Upper lobe of right lung (tissue), 1 donor: Measurements from ENCODE around the gene CHD2. TPM values are rescaled to one million over a fixed set of nuclear protein-coding genes. Genes with fewer than 3 reads are reported as not detected.

Experiments used
- ATAC-seq: fragments of 200-7000 bp; cut with Tn5 transposase; one replicate; pipeline ENCODE4 v1.9.1; 2020; ENCODE audit warnings: mild to moderate bottlenecking, moderate library complexity
- DNase-seq: peaks from one replicate; pipeline ENCODE4 v3.0.0-alpha.2; 2020
- H3K27ac ChIP-seq: fragments of 200-600 bp; one replicate; pipeline ENCODE4 v1.8.0; 2022
- H3K27me3 ChIP-seq: fragments of 200-600 bp; one replicate; pipeline ENCODE4 v1.8.0; 2022; ENCODE audit warnings: mild to moderate bottlenecking
- H3K36me3 ChIP-seq: fragments of 200-600 bp; one replicate; pipeline ENCODE4 v1.8.0; 2022
- H3K4me1 ChIP-seq: fragments of 200-600 bp; one replicate; pipeline ENCODE4 v1.8.0; 2022
- H3K4me3 ChIP-seq: fragments of 200-600 bp; one replicate; pipeline ENCODE4 v1.8.0; 2022; ENCODE audit warnings: mild to moderate bottlenecking
- H3K9me3 ChIP-seq: fragments of 200-600 bp; one replicate; pipeline ENCODE4 v1.8.0; 2022
- CTCF ChIP-seq: fragments of 200-600 bp; IDR thresholded peaks from one replicate; pipeline ENCODE4 v1.8.0; 2022; ENCODE audit warnings: antibody characterized with exemption
- intact Hi-C: fragments of 100-400 bp; cut with DNase I; formaldehyde crosslinking; loops from one replicate; pipeline ENCODE4 v1.11.0; 2022
- total RNA-seq: library from RNA; stranded (reverse); fragmentation: NEBNext Ultra II Directional; extraction: Animal tissue kit (Norgen Biotek cat#: 25700); gene quantifications from one replicate; pipeline ENCODE4 v1.2.1, GENCODE V29; 2021
- donor health status: DM: no; HTN: yes; CAD: no; lungs with severe emphysema.

The CHD2 gene
- total RNA-seq, 1 donor from 2014 or later = 161 TPM

- H3K27ac ChIP-seq = no peak overlapping the region
- TF ChIP-seq CTCF = no peak
- H3K4me1 ChIP-seq = no peaks in the 10 kb centered on the region
- no peak for ATAC-seq
- DNase-seq = no peak
- peaks cover 100% of the 10 kb centered on the region for H3K36me3 ChIP-seq
- peaks cover 22% of the 10 kb centered on the region for H3K9me3 ChIP-seq
- no peak overlapping the region for H3K4me3 ChIP-seq
- H3K27me3 ChIP-seq = no peaks in the 10 kb centered on the region
- intact Hi-C loops = no loop called here
Observed at GRCh38 chr15:92951800-92952457, 51.8 kb downstream of the CHD2 start.

- intact Hi-C loops = no loop called here
- no peak overlapping the region for H3K27ac ChIP-seq
- no peaks in the 10 kb centered on the region for H3K4me1 ChIP-seq
- peaks cover 22% of the 10 kb centered on the region for H3K9me3 ChIP-seq
- DNase-seq = no peak
- no peak for ATAC-seq
- H3K36me3 ChIP-seq = peaks cover 100% of the 10 kb centered on the region
- no peaks in the 10 kb centered on the region for H3K27me3 ChIP-seq
- no peak overlapping the region for H3K4me3 ChIP-seq
- no peak for TF ChIP-seq CTCF
Observed at GRCh38 chr15:92952458-92952850, 52.3 kb downstream of the CHD2 start.

- Histone ChIP-seq H3K36me3 (peaks cover 99% of the 10 kb centered on the region), H3K4me1 (no peaks in the 10 kb centered on the region), H3K4me3 (no peak overlapping the region), H3K9me3 (peaks cover 18% of the 10 kb centered on the region), H3K27ac (no peak overlapping the region), H3K27me3 (no peaks in the 10 kb centered on the region)
- no peak for TF ChIP-seq CTCF
- DNase-seq = no peak
- intact Hi-C loops = no loop called here
- ATAC-seq = no peak
Observed at GRCh38 chr15:92953566-92953965, 53.4 kb downstream of the CHD2 start.

GRCh38 chr15:92954002-92954401, 53.9 kb downstream of the CHD2 start:
- Histone ChIP-seq H3K4me3 (no peak overlapping the region), H3K27me3 (no peaks in the 10 kb centered on the region), H3K9me3 (peaks cover 13% of the 10 kb centered on the region), H3K27ac (no peak overlapping the region), H3K4me1 (no peaks in the 10 kb centered on the region), H3K36me3 (peaks cover 98% of the 10 kb centered on the region)
- ATAC-seq = no peak
- DNase-seq = no peak
- intact Hi-C loops = no loop called here
- TF ChIP-seq CTCF = no peak

GRCh38 chr15:92954578-92954977, 54.5 kb downstream of the CHD2 start:
- Histone ChIP-seq H3K36me3 (peaks cover 98% of the 10 kb centered on the region), H3K27me3 (no peaks in the 10 kb centered on the region), H3K4me3 (no peak overlapping the region), H3K4me1 (no peaks in the 10 kb centered on the region), H3K27ac (no peak overlapping the region), H3K9me3 (peaks cover 8% of the 10 kb centered on the region)
- DNase-seq = no peak
- ATAC-seq = no peak
- intact Hi-C loops = no loop called here
- no peak for TF ChIP-seq CTCF

- no peak overlapping the region for H3K27ac ChIP-seq
- no peak for DNase-seq
- no peaks in the 10 kb centered on the region for H3K27me3 ChIP-seq
- no peaks in the 10 kb centered on the region for H3K9me3 ChIP-seq
- ATAC-seq = no peak
- peaks cover 98% of the 10 kb centered on the region for H3K36me3 ChIP-seq
- H3K4me1 ChIP-seq = no peaks in the 10 kb centered on the region
- TF ChIP-seq CTCF = no peak
- no peak overlapping the region for H3K4me3 ChIP-seq
- intact Hi-C loops = no loop called here
Observed at GRCh38 chr15:92955706-92956105, 55.6 kb downstream of the CHD2 start.
